Measurements from ENCODE around the gene MPND.
"Not testable (repeated sequence)": the region's sequence is repeated elsewhere in the genome, so short reads cannot be mapped to it uniquely, and the experiment has no call there.

MPND gene

GRCh38 chr19:4347521-4347920 lies 4.2 kb downstream of the MPND start:
- TF ChIP-seq CTCF (IDR thresholded peaks at IDR 0.05; ENCODE audit: insufficient read depth, low read depth, low read length, missing control alignments), result no peak
- H3K4me3 ChIP-seq (ENCODE audit: low read length), result no peak overlapping the region
- DNase-seq (ENCODE audit: low read depth), result no peak

- H3K4me3 ChIP-seq (ENCODE audit: low read length); DNase-seq (ENCODE audit: low read depth): not testable (repeated sequence)
Observed at GRCh38 chr19:4349225-4349624, 5.9 kb downstream of the MPND start.

GRCh38 chr19:4350111-4350510 lies 6.7 kb downstream of the MPND start:
- TF ChIP-seq CTCF (IDR thresholded peaks at IDR 0.05; ENCODE audit: insufficient read depth, low read depth, low read length, missing control alignments), result no peak
- H3K4me3 ChIP-seq (ENCODE audit: low read length), result no peak overlapping the region
- DNase-seq (ENCODE audit: low read depth), result no peak

- no peak overlapping the region for H3K4me3 ChIP-seq (ENCODE audit: low read length)
- DNase-seq (ENCODE audit: low read depth), result no peak
- TF ChIP-seq CTCF (IDR thresholded peaks at IDR 0.05; ENCODE audit: insufficient read depth, low read depth, low read length, missing control alignments), result no peak
Observed at GRCh38 chr19:4350726-4351125, 7.4 kb downstream of the MPND start.

GRCh38 chr19:4352701-4353121 lies 9.3 kb downstream of the MPND start:
- DNase-seq (ENCODE audit: low read depth), result peak; percentile 61
- peak; percentile 73 for TF ChIP-seq CTCF (IDR thresholded peaks at IDR 0.05; ENCODE audit: insufficient read depth, low read depth, low read length, missing control alignments)
- H3K4me3 ChIP-seq (ENCODE audit: low read length), result no peak overlapping the region

- H3K4me3 ChIP-seq (ENCODE audit: low read length), result no peak overlapping the region
- no peak for DNase-seq (ENCODE audit: low read depth)
- no peak for TF ChIP-seq CTCF (IDR thresholded peaks at IDR 0.05; ENCODE audit: insufficient read depth, low read depth, low read length, missing control alignments)
Observed at GRCh38 chr19:4354282-4354681, 10.9 kb downstream of the MPND start.

- no peak for TF ChIP-seq CTCF (IDR thresholded peaks at IDR 0.05; ENCODE audit: insufficient read depth, low read depth, low read length, missing control alignments)
- H3K4me3 ChIP-seq (ENCODE audit: low read length), result no peak overlapping the region
- no peak for DNase-seq (ENCODE audit: low read depth)
Observed at GRCh38 chr19:4354897-4355296, 11.5 kb downstream of the MPND start.
